ENCODE data around the gene PLXNB2.
"Not testable (repeated sequence)": the region's sequence is repeated elsewhere in the genome, so short reads cannot be mapped to it uniquely, and the experiment has no call there.

PLXNB2 gene

DNA sequence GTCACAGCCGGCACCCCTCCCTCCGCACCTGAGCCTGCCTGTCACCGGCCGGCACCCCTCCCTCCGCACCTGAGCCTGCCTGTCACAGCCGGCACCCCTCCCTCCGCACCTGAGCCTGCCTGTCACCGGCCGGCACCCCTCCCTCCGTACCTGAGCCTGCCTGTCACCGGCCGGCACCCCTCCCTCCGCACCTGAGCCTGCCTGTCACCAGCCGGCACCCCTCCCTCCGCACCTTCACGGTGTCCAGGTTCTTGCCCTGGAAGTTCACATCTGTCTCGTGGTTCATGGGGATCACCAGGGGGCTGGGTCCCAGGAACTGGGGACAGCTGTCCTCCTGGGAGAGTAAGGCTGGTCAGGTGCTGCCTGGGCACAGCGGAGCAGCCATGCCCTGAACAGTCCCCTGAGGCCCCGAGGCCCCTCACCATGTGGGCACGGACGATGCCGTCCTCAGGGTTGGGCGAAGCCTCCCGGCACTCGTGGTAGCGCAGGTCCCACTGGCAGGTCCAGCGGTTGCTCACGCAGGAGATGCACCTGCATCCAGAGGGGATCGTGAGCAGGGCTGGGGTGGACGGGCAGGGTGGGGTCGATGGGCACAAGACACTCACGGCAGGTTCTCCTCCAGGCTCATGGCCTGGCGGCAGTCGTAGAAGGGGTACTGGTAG is 21.7 kb downstream of the PLXNB2 start:
- DNase-seq (ENCODE audit: low read depth), result no peak
- no peak overlapping the region for H3K4me3 ChIP-seq (ENCODE audit: low read depth, low read length)

GRCh38 chr22:50284479-50284878 is 23.0 kb downstream of the PLXNB2 start:
- DNase-seq (ENCODE audit: low read depth), result no peak
- no peak overlapping the region for H3K4me3 ChIP-seq (ENCODE audit: low read depth, low read length)

- no peak for DNase-seq (ENCODE audit: low read depth)
- no peak overlapping the region for H3K4me3 ChIP-seq (ENCODE audit: low read depth, low read length)
Observed at GRCh38 chr22:50283821-50284220, 23.6 kb downstream of the PLXNB2 start.

DNA sequence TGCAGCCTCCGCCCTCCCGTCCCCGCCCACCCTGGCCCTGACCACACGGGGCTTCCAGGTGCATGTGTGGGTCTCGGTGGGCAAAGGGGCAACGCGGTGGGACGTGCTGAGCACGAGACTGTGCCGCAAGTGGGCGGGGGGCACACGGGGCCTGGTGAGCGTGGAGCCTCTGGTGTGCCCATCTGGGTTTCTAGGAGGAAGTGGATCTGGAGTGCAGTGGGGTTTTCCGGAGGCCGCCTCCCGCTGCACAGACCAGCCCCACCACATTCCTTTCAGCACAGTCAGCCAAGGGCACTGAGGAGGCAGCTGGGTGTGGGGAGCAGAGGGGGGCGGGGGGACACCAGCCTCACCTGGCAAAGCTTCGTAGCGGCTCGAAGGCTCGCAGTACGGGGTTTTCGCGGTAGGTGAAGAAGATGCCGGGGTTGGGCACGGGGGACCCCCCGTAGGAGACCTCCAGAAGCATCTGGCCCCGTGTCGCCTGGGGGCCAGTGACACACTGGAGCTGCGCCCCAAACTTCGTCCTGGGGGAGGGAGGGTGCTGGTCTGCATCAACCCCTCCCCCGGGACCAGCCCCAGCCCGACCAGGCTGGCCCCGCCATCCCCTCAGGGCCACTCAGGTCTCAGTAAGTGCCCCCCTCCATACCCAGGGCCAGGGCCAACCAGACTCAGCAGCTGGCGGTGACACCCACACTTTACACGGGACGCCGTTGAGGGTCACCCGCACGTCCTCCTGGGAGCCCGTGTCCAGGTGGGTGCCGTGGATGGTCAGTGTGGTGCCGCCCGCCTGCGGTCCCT is 24.9 kb downstream of the PLXNB2 start:
- H3K4me3 ChIP-seq (ENCODE audit: low read depth, low read length), result no peak overlapping the region

GRCh38 chr22:50281957-50282356 is 25.5 kb downstream of the PLXNB2 start:
- H3K4me3 ChIP-seq (ENCODE audit: low read depth, low read length), result no peak overlapping the region
- DNase-seq (ENCODE audit: low read depth), result no peak

More for the DNA sequence above, 24.9 kb downstream of the PLXNB2 start:
- DNase-seq (ENCODE audit: low read depth), result no peak

DNA sequence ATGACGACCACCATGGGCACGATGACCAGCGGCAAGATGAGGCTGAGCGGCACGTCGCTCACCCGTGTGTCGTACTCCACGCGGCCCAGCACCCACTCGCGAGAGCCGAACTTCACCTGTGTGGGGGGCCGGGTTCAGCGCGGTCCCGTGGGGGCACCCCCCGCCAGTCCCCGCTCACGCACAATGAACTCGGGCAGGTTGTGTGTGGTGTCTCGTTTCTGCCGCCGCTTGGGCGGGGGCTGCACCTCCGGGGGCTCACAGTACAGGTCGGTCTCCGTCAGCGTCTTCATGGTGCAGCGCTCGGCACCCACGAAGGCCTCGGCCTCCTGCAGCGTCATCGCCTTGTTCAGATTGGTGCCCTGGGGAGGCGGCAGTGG is 26.1 kb downstream of the PLXNB2 start:
- no peak for DNase-seq (ENCODE audit: low read depth)
- H3K4me3 ChIP-seq (ENCODE audit: low read depth, low read length), result no peak overlapping the region

DNA sequence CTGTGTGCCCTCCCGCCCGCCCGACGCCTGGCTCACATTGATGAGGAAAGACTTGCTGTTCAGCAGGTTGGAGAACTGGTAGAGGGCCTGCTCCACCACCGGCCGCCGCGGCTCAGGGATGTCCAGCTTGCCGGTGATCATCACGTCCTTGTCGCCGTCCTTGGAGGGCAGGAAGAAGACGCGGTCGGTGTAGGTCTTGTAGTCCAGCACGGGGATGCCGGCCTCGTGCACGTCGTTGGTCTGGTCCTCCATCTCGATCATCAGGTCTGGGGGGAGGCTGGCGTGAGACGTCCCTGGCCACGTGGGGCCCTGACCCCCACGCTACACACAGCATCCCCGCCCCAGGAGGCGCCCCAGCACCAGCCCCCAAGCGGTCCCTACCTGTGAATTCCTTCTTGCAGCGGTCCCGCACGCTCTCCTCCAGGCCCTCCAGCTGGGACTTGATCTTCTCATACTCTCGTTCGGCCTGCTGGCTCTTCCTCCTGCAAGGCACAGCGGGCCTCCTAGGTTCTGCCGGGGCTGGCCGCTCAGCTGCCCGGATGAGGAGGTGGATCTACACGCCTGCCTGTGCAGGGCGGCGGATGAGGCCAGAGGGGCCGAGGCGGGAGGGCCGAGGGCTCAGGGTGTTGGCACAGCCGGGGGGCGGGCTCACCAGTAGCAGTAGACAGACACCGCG is 26.6 kb downstream of the PLXNB2 start:
- no peak for DNase-seq (ENCODE audit: low read depth)
- H3K4me3 ChIP-seq (ENCODE audit: low read depth, low read length), result no peak overlapping the region

- H3K4me3 ChIP-seq (ENCODE audit: low read depth, low read length), result no peak overlapping the region
- DNase-seq (ENCODE audit: low read depth), result no peak
Observed at GRCh38 chr22:50280022-50280707, 27.3 kb downstream of the PLXNB2 start.

DNA sequence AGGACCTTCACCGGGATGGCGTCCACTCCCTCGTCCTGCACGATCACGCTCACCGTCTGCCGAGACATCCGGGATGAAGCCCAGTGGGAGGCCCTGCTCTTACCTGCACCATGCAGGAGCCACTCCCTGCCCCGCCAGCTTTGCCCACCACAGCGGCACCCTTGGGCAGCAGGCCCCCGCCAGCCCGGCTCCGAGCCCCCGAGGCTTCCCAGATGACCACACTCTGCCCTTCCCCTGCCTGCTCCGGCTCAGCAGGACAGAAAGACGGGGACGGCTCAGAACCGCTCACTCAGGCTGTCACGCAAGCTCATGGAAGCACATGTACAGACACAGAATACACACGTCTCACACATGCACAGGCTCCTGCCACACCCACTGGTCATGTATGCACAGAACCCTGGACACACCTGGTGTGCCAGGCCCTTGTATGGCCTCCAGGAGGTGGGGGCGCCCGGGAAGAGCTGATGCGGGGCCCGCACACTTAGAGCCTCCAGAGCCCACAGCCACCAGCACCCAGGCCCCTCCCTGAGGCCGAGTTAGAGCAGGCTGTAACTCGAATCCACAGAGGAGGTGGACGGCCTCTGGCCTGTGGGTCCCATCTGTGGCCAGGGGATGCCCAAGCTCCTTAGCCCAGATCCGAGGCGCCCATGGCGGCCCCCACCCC is 28.4 kb downstream of the PLXNB2 start:
- no peak overlapping the region for H3K4me3 ChIP-seq (ENCODE audit: low read depth, low read length)
- DNase-seq (ENCODE audit: low read depth), result no peak

DNA sequence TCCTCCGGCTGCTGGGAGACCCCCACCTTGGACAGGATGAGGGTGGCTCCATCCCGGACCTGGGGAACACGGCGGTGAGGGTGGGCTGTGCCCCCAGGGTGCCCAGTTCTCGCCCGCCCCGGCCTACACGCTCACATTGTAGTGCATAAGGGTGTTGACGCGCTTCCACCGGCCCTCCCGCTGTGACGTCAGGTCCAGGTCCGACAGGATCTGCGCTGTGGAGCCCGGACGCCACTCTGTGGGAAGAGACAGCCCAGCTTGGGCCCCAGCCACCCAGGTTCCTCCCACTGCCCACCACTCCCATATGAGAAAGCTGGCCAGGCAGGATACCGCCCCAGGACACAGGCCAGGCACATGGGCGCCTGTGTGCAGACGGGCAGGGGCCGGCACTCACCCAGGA is 29.0 kb downstream of the PLXNB2 start:
- no peak for DNase-seq (ENCODE audit: low read depth)
- H3K4me3 ChIP-seq (ENCODE audit: low read depth, low read length), result no peak overlapping the region

GRCh38 chr22:50277761-50278160 is 29.7 kb downstream of the PLXNB2 start:
- H3K4me3 ChIP-seq (ENCODE audit: low read depth, low read length), result no peak overlapping the region
- DNase-seq (ENCODE audit: low read depth), result no peak

GRCh38 chr22:50276143-50276542 is 31.3 kb downstream of the PLXNB2 start:
- DNase-seq (ENCODE audit: low read depth), result no peak
- H3K4me3 ChIP-seq (ENCODE audit: low read depth, low read length), result no peak overlapping the region

DNA sequence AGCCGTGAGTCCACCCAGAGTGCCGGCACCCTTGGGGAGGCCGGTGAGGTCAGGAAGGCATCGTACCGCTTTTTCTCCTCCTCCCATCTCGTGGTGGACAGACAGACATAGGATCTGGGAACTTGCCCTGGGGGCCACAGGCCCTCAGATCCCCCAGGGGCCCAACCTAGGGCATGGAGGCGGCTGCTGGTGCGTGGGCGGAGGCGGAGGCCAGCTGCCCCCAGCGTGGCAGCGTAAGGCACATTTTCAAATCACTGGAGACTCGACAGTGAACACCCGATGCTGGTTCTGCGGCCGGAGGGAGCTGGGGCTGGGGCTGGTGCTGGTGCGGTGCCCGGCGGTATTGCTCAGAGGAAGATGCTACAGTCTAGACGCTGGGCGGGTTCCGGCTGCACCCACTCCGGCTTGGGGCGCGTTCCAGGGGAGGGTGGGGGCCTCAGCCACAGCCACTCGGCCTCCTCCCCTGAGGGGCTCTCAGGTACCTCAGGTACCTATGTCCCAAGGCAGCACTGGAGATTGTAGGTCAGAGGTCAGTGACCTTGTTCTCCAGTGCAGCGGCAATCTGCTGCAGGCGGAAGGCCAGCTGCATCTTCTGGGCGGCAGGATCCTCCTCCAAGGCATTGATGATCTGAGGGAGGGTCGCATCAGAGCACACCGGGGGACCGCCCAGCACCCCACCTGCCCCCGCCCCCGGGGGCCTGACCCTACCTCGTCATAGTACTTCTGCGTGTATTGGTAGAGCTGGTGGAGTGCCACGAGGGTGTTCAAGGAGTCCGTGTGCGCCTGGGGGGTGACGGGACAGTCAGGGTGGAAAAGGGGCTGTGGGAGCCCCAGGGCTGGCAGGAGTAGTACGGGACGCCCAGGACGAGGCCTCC is 32.0 kb downstream of the PLXNB2 start:
- DNase-seq (ENCODE audit: low read depth), result no peak
- H3K4me3 ChIP-seq (ENCODE audit: low read depth, low read length), result no peak overlapping the region

- DNase-seq (ENCODE audit: low read depth), result no peak
Observed at GRCh38 chr22:50274771-50275170, 32.7 kb downstream of the PLXNB2 start.

GRCh38 chr22:50274311-50274710 is 33.1 kb downstream of the PLXNB2 start:
- no peak for DNase-seq (ENCODE audit: low read depth)
- H3K4me3 ChIP-seq (ENCODE audit: low read depth, low read length), result no peak overlapping the region

More at GRCh38 chr22:50274771-50275170, 32.7 kb downstream of the PLXNB2 start:
- H3K4me3 ChIP-seq (ENCODE audit: low read depth, low read length), result no peak overlapping the region

DNA sequence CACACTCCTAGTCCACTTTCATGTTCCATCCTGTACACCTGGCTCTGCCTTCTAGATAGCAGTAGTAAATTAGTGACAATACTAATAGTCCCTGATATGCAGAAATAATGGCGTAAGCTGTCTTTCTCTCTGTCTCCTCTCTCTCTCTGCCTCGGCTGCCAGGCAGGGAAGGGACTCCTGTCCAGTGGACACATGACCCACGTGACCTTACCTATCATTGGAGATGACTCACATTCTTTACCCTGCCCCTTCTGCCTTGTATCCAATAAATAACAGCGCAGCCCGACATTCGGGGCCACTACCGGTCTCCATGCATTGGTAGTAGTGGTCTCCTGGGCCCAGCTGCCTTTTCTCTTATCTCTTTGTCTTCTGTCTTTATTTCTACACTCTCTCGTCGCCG is 33.7 kb downstream of the PLXNB2 start:
- H3K4me3 ChIP-seq (ENCODE audit: low read depth, low read length); DNase-seq (ENCODE audit: low read depth): not testable (repeated sequence)

GRCh38 chr22:50273352-50273751 is 34.1 kb downstream of the PLXNB2 start:
- not testable (repeated sequence) for H3K4me3 ChIP-seq (ENCODE audit: low read depth, low read length); DNase-seq (ENCODE audit: low read depth)

DNA sequence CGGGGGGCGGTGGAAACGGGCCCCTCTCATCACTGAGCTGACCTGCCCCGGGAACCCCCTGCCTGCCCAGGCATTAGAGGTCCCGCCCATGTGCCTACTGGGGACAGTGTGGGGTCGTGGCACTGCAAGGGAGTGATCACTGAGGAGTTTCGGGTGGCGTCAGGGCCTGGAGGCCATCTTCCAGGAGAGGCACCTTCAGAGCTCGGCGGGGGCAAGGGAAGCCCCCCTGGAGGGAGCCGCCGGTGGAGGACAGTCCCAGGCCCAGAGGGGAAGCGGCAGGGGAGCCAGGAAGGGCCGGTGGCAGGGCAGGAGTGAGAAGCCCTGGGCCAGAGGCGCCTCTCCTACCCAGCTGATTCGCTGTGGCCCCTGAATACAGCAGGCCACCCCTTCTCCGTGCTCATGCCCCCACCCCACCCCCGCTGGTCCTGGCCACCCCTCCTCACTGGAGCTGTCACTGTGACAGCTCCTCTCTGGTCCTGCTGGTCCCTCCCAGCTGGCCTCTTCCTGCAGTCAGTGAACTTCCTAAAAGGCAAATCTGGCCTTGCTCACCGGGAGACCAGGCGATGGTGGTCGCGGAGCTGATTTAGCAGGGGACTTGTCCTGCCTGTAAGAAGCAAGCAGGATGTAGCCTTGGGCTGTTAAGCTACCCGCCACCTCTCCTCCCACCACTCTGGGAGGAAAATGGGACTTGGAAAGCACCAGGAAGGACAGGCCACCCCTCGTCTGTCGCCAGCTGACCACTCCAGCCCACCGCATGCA is 35.2 kb downstream of the PLXNB2 start:
- DNase-seq (ENCODE audit: low read depth), result no peak
- no peak overlapping the region for H3K4me3 ChIP-seq (ENCODE audit: low read depth, low read length)

All from skeletal muscle cell (primary cell).